Suprapubic skin (tissue), 4 donors: Measurements from ENCODE around the gene WDR31. TPM values are rescaled to one million over a fixed set of nuclear protein-coding genes. Genes with fewer than 3 reads are reported as not detected.

Experiments
- DNase-seq, 2 donors: peaks; one replicate each; pipeline ENCODE4 v3.0.0-alpha.2; 2019; ENCODE audit warnings: low spot score in 2 of 2
- H3K27ac ChIP-seq: fragments of 200-600 bp; sonication (generic); one replicate; pipeline ENCODE4 v1.5.1; 2019
- H3K27me3 ChIP-seq: fragments of 200-600 bp; sonication (generic); one replicate; pipeline ENCODE4 v1.5.1; 2019
- H3K36me3 ChIP-seq: fragments of 200-600 bp; sonication (generic); one replicate; pipeline ENCODE4 v1.5.1; 2019
- H3K4me1 ChIP-seq: fragments of 200-600 bp; sonication (generic); one replicate; pipeline ENCODE4 v1.5.1; 2019
- H3K4me3 ChIP-seq: fragments of 200-600 bp; sonication (generic); one replicate; pipeline ENCODE4 v1.5.1; 2019; ENCODE audit warnings: mild to moderate bottlenecking
- H3K9me3 ChIP-seq: fragments of 200-600 bp; sonication (generic); one replicate; pipeline ENCODE4 v1.5.1; 2019
- EP300 ChIP-seq: sonication (generic); formaldehyde crosslinking; IDR thresholded peaks from one replicate; pipeline ENCODE4 v1.6.1; 2017; ENCODE audit warnings: antibody characterized with exemption
- POLR2A ChIP-seq, 2 donors: fragments of 450-650 bp; IDR thresholded peaks; one replicate each; pipeline ENCODE4 v1.6.1; 2017; ENCODE audit warnings: antibody characterized with exemption in 2 of 2, mild to moderate bottlenecking in 2 of 2, moderate library complexity in 2 of 2
- POLR2AphosphoS5 ChIP-seq, 3 donors: sonication (generic); formaldehyde crosslinking; IDR thresholded peaks; one replicate each; pipeline ENCODE4 v1.6.1; 2017; ENCODE audit warnings: antibody characterized with exemption in 3 of 3
- WGBS: methylation state at CpG from one replicate; pipeline ENCODE4 v1.1.5; 2018; 5-methylcytosine and 5-hydroxymethylcytosine counted together
- total RNA-seq, 4 donors: library from RNA; depleted of rRNA; stranded (reverse); fragments of >200 nt; gene quantifications; one replicate each; pipeline ENCODE4 v1.1.0, GENCODE V29; 2016
- TF ChIP-seq, protein P1 (sequence below), 2 donors: fragments of 200-600 bp in 1 of 2; fragments of 450-650 bp in 1 of 2; sonication (generic) in 1 of 2; IDR thresholded peaks; one replicate each; pipeline ENCODE4 v1.5.1; 2016 to 2019; ENCODE audit warnings: antibody characterized with exemption in 2 of 2, mild to moderate bottlenecking in 1 of 2, moderate library complexity in 1 of 2

Gene WDR31
- total RNA-seq, 4 donors from 2014 or later, result 1.2 to 3.5 (median 1.7) TPM

DNA sequence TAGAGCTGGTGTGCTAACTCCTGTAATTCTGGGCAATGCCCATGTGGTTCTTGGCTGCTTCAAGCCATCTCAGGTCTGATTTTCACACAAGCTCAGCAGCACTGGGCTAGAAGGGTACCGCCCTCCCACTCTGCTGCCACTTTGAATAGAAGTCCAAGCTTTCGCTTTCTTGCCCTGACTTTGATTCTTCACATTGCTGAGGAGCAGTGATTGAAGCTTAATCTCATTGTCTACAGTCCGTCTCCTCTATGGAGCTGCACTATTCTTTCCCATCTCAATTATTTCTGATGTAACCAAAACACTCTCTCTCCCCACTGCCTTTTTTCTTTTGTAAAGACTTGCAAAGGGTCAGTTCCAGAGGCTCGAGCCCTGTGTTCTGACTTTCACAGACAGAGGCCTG, 24.0 kb downstream of the WDR31 start:
- DNase-seq, result no peak
- Histone ChIP-seq H3K4me3 (no peak overlapping the region), H3K27me3 (no peaks in the 10 kb centered on the region), H3K9me3 (no peaks in the 10 kb centered on the region), H3K27ac (no peak overlapping the region), H3K36me3 (peaks cover 23% of the 10 kb centered on the region), H3K4me1 (no peaks in the 10 kb centered on the region)
- TF ChIP-seq POLR2AphosphoS5 (IDR thresholded peaks at IDR 0.05) (no peak), POLR2A (IDR thresholded peaks at IDR 0.05) (no peak), EP300 (no peak)
- TF ChIP-seq, protein P1, sequence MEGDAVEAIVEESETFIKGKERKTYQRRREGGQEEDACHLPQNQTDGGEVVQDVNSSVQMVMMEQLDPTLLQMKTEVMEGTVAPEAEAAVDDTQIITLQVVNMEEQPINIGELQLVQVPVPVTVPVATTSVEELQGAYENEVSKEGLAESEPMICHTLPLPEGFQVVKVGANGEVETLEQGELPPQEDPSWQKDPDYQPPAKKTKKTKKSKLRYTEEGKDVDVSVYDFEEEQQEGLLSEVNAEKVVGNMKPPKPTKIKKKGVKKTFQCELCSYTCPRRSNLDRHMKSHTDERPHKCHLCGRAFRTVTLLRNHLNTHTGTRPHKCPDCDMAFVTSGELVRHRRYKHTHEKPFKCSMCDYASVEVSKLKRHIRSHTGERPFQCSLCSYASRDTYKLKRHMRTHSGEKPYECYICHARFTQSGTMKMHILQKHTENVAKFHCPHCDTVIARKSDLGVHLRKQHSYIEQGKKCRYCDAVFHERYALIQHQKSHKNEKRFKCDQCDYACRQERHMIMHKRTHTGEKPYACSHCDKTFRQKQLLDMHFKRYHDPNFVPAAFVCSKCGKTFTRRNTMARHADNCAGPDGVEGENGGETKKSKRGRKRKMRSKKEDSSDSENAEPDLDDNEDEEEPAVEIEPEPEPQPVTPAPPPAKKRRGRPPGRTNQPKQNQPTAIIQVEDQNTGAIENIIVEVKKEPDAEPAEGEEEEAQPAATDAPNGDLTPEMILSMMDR (IDR thresholded peaks at IDR 0.05), result no peak
- 90% methylated on average over 4 of the region's 4 CpGs for WGBS

DNA sequence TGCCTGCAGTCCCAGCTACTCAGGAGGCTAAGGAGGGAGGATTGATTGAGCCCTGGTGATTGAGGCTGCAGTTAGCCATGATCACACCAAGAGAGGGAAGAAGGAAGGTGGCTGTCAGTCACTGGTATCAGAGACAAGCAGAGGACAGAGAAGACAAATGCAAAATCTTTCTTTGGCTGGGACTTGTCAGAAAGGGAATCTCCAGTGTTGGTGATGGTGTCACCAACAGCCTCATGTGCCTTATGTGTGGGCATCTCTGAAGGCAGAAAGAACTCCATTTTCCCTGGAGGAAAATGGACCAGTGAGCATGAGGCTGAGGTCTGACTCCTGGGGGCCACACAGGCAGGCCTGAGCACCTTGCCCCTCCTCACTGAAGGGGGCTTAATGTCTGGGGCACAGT, 24.8 kb downstream of the WDR31 start:
- H3K27me3 ChIP-seq, result no peaks in the 10 kb centered on the region
- H3K9me3 ChIP-seq, result no peaks in the 10 kb centered on the region
- peaks cover 23% of the 10 kb centered on the region for H3K36me3 ChIP-seq
- DNase-seq, result no peak
- H3K27ac ChIP-seq, result no peak overlapping the region
- H3K4me1 ChIP-seq, result no peaks in the 10 kb centered on the region
- H3K4me3 ChIP-seq, result no peak overlapping the region
- TF ChIP-seq, protein P1 (IDR thresholded peaks at IDR 0.05), result no peak

DNA sequence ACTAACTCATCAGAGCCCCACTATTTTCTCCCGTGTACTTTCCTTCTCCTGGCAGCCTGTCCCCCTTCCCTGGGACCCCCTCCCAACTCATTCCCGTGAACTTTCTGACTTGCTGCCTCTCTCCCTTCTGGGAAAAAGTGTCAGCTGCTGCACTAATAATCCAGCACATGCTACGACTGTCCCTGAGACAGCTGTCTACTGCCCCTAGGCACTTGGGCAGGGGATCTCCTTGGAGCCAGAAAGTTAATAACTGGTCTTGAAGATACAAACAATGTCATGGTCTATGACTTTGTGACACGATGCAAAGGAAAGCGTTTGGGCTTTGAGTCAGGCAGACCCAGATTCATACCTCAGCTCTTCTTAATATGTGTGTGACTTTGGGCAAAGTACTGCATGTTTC, 26.8 kb downstream of the WDR31 start:
- Histone ChIP-seq H3K27ac (no peak overlapping the region), H3K27me3 (no peaks in the 10 kb centered on the region), H3K4me3 (no peak overlapping the region), H3K9me3 (no peaks in the 10 kb centered on the region), H3K36me3 (peaks cover 8% of the 10 kb centered on the region), H3K4me1 (no peaks in the 10 kb centered on the region)
- 75% methylated on average over 5 of the region's 5 CpGs for WGBS
- DNase-seq, result no peak
- TF ChIP-seq POLR2A (IDR thresholded peaks at IDR 0.05) (no peak), EP300 (no peak), POLR2AphosphoS5 (IDR thresholded peaks at IDR 0.05) (no peak)
- TF ChIP-seq, protein P1 (IDR thresholded peaks at IDR 0.05), result no peak

DNA sequence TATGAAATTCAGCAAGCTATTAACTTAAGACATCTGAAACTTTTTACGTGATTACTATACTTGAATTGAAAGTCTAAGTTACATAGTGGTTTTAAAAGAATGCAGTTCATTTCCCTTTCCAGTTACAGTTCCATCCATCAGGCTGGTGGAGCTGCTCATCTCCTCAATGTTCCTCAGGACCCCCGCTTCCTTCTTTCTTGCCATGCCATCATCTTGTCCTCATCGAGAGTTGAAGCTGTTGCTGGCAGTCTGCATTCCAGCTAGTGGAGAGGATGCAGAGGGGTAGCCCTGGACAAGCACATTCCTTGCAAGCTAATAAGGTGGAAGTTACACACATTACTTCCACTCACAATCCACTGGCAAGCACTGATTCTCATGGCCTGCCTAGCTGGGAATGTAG, 28.1 kb downstream of the WDR31 start:
- WGBS, result 88% methylated on average over 3 of the region's 3 CpGs

DNA sequence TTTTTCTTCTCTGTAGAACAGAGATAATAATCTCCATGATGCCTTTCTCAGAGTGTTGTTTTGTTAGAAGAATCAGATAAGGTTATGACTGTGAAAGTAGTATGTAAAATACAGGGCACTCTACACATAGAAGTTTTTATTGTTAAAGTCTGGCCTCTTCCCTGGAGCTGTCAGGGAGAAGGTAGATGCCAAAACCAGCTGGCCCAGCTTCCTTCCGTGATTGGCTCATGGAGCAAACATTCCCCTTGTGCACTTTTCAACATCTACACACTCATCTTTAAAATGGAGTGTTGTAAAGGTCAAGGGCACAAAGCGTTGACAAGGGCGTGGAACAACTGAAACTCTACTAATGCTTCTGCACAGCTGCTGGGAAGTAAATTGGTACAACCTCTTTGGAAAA, 29.5 kb downstream of the WDR31 start:
- DNase-seq, result no peak
- H3K4me1 ChIP-seq, result no peaks in the 10 kb centered on the region
- no peak for TF ChIP-seq POLR2A (IDR thresholded peaks at IDR 0.05)
- TF ChIP-seq, protein P1 (IDR thresholded peaks at IDR 0.05), result no peak

More for the DNA sequence above, 28.1 kb downstream of the WDR31 start:
- TF ChIP-seq POLR2AphosphoS5 (IDR thresholded peaks at IDR 0.05) (no peak), EP300 (no peak), POLR2A (IDR thresholded peaks at IDR 0.05) (no peak)
- TF ChIP-seq, protein P1 (IDR thresholded peaks at IDR 0.05), result no peak
- Histone ChIP-seq H3K4me1 (no peaks in the 10 kb centered on the region), H3K36me3 (peaks cover 4% of the 10 kb centered on the region), H3K4me3 (no peak overlapping the region), H3K27ac (no peak overlapping the region), H3K9me3 (no peaks in the 10 kb centered on the region), H3K27me3 (no peaks in the 10 kb centered on the region)
- no peak for DNase-seq

More for the DNA sequence above, 29.5 kb downstream of the WDR31 start:
- 50% methylated on average over 3 of the region's 3 CpGs for WGBS
- H3K27ac ChIP-seq, result no peak overlapping the region
- no peak overlapping the region for H3K4me3 ChIP-seq
- H3K27me3 ChIP-seq, result no peaks in the 10 kb centered on the region
- no peaks in the 10 kb centered on the region for H3K9me3 ChIP-seq
- H3K36me3 ChIP-seq, result no peaks in the 10 kb centered on the region
